ENCODE results near the gene MAPK13.

MAPK13 gene

GRCh38 chr6:36118550-36119107 lies 11.7 kb upstream of the MAPK13 start:
- Histone ChIP-seq H3K4me1 (ENCODE audit: low read depth, poor library complexity, severe bottlenecking) (peaks cover 64% of the 10 kb centered on the region), H3K79me2 (ENCODE audit: insufficient read depth, low read depth) (no peaks in the 10 kb centered on the region), H4K20me1 (ENCODE audit: insufficient read depth) (no peaks in the 10 kb centered on the region), H3K27ac (no peak overlapping the region), H3K9ac (no peak overlapping the region), H3K27me3 (ENCODE audit: insufficient read depth, low read depth) (no peaks in the 10 kb centered on the region), H3K4me3 (IDR thresholded peaks at IDR 0.05; ENCODE audit: insufficient read depth, low read depth, low read length) (no peak overlapping the region), H3K4me2 (peak overlapping the region; percentile 16; the same call in 1 of the 2 replicates), H2AFZ (ENCODE audit: low read depth) (no peak overlapping the region), H3K36me3 (ENCODE audit: insufficient read depth) (no peaks in the 10 kb centered on the region)
- TF ChIP-seq, protein P1, sequence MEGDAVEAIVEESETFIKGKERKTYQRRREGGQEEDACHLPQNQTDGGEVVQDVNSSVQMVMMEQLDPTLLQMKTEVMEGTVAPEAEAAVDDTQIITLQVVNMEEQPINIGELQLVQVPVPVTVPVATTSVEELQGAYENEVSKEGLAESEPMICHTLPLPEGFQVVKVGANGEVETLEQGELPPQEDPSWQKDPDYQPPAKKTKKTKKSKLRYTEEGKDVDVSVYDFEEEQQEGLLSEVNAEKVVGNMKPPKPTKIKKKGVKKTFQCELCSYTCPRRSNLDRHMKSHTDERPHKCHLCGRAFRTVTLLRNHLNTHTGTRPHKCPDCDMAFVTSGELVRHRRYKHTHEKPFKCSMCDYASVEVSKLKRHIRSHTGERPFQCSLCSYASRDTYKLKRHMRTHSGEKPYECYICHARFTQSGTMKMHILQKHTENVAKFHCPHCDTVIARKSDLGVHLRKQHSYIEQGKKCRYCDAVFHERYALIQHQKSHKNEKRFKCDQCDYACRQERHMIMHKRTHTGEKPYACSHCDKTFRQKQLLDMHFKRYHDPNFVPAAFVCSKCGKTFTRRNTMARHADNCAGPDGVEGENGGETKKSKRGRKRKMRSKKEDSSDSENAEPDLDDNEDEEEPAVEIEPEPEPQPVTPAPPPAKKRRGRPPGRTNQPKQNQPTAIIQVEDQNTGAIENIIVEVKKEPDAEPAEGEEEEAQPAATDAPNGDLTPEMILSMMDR (conservative IDR thresholded peaks at IDR 0.05; ENCODE audit: low read depth, low read length) = no peak

DNA sequence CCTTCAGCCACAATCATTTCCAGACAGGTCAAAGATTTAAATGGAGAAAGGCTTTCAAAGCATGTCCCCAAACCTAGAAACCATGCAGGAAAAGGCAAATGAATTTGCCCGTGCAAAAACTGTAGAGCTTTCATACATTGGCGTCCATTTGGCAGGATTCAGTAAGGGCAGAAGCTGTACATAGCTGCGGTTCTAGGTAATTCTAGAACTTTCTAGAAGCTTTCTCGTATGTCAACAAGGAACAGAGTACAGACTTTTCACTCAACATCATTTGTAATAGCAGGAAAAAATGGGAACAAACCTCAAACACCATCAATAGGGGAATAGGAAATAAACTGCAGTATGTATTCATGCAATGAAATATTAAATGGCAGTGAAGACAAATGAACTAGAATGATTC lies 11.1 kb upstream of the MAPK13 start:
- H3K4me2 ChIP-seq = no peak overlapping the region
- no peak overlapping the region for H3K27ac ChIP-seq
- TF ChIP-seq, protein P1 (conservative IDR thresholded peaks at IDR 0.05; ENCODE audit: low read depth, low read length) = no peak
- no peaks in the 10 kb centered on the region for H3K79me2 ChIP-seq (ENCODE audit: insufficient read depth, low read depth)
- no peaks in the 10 kb centered on the region for H3K27me3 ChIP-seq (ENCODE audit: insufficient read depth, low read depth)
- no peak overlapping the region for H3K4me3 ChIP-seq (IDR thresholded peaks at IDR 0.05; ENCODE audit: insufficient read depth, low read depth, low read length)
- no peaks in the 10 kb centered on the region for H3K36me3 ChIP-seq (ENCODE audit: insufficient read depth)
- peaks cover 61% of the 10 kb centered on the region for H3K4me1 ChIP-seq (ENCODE audit: low read depth, poor library complexity, severe bottlenecking)
- H3K9ac ChIP-seq = no peak overlapping the region
- no peaks in the 10 kb centered on the region for H4K20me1 ChIP-seq (ENCODE audit: insufficient read depth)
- H2AFZ ChIP-seq (ENCODE audit: low read depth) = no peak overlapping the region

DNA sequence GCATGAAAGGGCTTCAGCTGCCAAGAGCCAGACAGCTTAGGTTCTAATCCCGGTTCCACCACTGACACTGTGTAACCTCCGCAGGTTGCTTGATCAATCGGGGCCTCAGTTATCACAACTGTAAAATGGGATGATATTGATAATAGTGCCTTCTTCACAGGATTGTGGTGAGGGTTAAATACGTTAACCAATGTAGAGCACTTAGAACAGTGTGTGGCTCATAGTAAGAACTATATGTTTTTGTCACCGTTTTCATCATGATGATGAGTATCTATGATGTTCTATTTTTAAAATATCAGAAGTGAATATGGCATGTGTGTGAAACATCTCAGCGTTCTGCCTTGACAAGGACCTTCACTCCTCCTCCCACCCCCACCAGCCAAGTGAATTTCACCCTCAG lies 10.3 kb upstream of the MAPK13 start:
- H3K9ac ChIP-seq = no peak overlapping the region
- H3K4me1 ChIP-seq (ENCODE audit: low read depth, poor library complexity, severe bottlenecking) = peaks cover 55% of the 10 kb centered on the region
- H3K36me3 ChIP-seq (ENCODE audit: insufficient read depth) = no peaks in the 10 kb centered on the region
- TF ChIP-seq, protein P1 (conservative IDR thresholded peaks at IDR 0.05; ENCODE audit: low read depth, low read length) = no peak
- H3K27ac ChIP-seq = no peak overlapping the region
- no peak overlapping the region for H3K4me3 ChIP-seq (IDR thresholded peaks at IDR 0.05; ENCODE audit: insufficient read depth, low read depth, low read length)
- no peaks in the 10 kb centered on the region for H4K20me1 ChIP-seq (ENCODE audit: insufficient read depth)
- no peak overlapping the region for H2AFZ ChIP-seq (ENCODE audit: low read depth)
- H3K4me2 ChIP-seq = no peak overlapping the region
- no peaks in the 10 kb centered on the region for H3K27me3 ChIP-seq (ENCODE audit: insufficient read depth, low read depth)
- H3K79me2 ChIP-seq (ENCODE audit: insufficient read depth, low read depth) = no peaks in the 10 kb centered on the region

GRCh38 chr6:36120539-36120938 lies 9.8 kb upstream of the MAPK13 start:
- Histone ChIP-seq H4K20me1 (ENCODE audit: insufficient read depth) (no peaks in the 10 kb centered on the region), H2AFZ (ENCODE audit: low read depth) (no peak overlapping the region), H3K27me3 (ENCODE audit: insufficient read depth, low read depth) (no peaks in the 10 kb centered on the region), H3K36me3 (ENCODE audit: insufficient read depth) (no peaks in the 10 kb centered on the region), H3K4me2 (no peak overlapping the region), H3K27ac (no peak overlapping the region), H3K4me3 (IDR thresholded peaks at IDR 0.05; ENCODE audit: insufficient read depth, low read depth, low read length) (no peak overlapping the region), H3K79me2 (ENCODE audit: insufficient read depth, low read depth) (no peaks in the 10 kb centered on the region), H3K9ac (no peak overlapping the region), H3K4me1 (ENCODE audit: low read depth, poor library complexity, severe bottlenecking) (peaks cover 50% of the 10 kb centered on the region)
- TF ChIP-seq, protein P1 (conservative IDR thresholded peaks at IDR 0.05; ENCODE audit: low read depth, low read length) = no peak
